ENCODE results near the gene RBM20. TPM values are rescaled to one million over a fixed set of nuclear protein-coding genes. Genes with fewer than 3 reads are reported as not detected.

Gene RBM20
- total and polyA plus RNA-seq, 10 of the 15 experiments (the other 5 are each of a cell fraction or from before 2014, with no cell fraction given), result 0.04 to 0.26 (median 0.15) TPM

DNA sequence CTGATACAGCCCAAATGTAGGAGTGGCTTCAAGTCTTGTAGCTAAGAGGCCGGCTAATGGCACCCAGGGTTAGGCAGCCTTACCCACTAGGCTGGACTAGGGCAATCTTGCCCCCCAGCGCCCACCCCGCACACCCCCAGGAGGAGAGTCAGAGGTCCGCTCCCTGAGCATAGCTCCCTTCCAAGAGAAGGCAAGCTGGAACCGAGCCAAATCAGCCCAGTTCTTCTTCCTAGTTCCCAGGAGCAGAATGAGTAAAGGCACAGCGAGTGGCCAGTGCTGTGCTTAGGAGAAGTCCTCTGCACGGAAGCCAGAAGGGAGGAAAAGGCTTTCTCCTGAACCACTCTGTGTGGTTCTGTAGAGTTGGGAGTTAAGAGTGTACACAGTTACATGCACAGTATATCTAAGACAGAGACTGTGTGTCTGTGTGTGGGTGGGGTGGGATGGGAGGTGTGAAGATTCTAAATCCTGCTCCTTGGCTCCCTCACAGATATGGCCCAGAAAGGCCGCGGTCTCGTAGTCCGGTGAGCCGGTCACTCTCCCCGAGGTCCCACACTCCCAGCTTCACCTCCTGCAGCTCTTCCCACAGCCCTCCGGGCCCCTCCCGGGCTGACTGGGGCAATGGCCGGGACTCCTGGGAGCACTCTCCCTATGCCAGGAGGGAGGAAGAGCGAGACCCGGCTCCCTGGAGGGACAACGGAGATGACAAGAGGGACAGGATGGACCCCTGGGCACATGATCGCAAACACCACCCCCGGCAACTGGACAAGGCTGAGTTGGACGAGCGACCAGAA lies 167.8 kb downstream of the RBM20 start:
- WGBS (ENCODE audit: insufficient coverage, insufficient replicate concordance, low lambda C conversion rate, missing lambda C conversion rate), result 83% methylated on average over 19 of the region's 23 CpGs
- H3K4me1 ChIP-seq (ENCODE audit: control insufficient read depth, insufficient read depth, low read length), result peaks cover 19% of the 10 kb centered on the region
- FAIRE-seq (no peak), ATAC-seq (no peak), DNase-seq (ENCODE audit: low read depth, low spot score) (no peak)
- intact Hi-C loops (cut with micrococcal nuclease; ENCODE audit: unreplicated experiment), result no loop called here
- SMC1A ChIA-PET (ENCODE audit: uncharacterized antibody, unreplicated experiment), result interaction anchor here (0.7 to 2.8 kb wide), 5 partner anchors 8 to 106 kb away, joined by 3 to 14 read pairs (median 5); no protein-coding TSS in a partner anchor
- in situ Hi-C loops (cut with MboI), result no loop called here
- H2AFZ ChIP-seq (ENCODE audit: control insufficient read depth, low read depth, low read length), result no peak overlapping the region
- CTCF ChIA-PET, result interaction anchor here (0.6 to 1.0 kb wide), 2 partner anchors 9 to 106 kb away, joined by 3 read pairs; no protein-coding TSS in a partner anchor
- H3K27me3 ChIP-seq (replicated peaks in 1 of 2; ENCODE audit: control insufficient read depth in 2 of 2, insufficient read depth in 2 of 2, low read length in 1 of 2), result no peaks in the 10 kb centered on the region
- H3K79me2 ChIP-seq (ENCODE audit: control insufficient read depth, insufficient read depth, low read length), result no peaks in the 10 kb centered on the region
- POLR2A ChIA-PET, result interaction anchor here (0.6 to 0.8 kb wide), 2 partner anchors 62 to 79 kb away, joined by 3 to 4 read pairs; no protein-coding TSS in a partner anchor
- RAD21 ChIA-PET (ENCODE audit: unreplicated experiment), result interaction anchor here (1.0 kb wide), 1 partner anchor 38 kb away, joined by 3 read pairs; no protein-coding TSS in a partner anchor
- no peaks in the 10 kb centered on the region for H3K9me3 ChIP-seq (replicated peaks; ENCODE audit: control insufficient read depth, insufficient read depth, low read length)
- H3K27ac ChIP-seq (ENCODE audit: control insufficient read depth, insufficient read depth), result no peak overlapping the region
- no peak overlapping the region for H3K4me2 ChIP-seq (ENCODE audit: control insufficient read depth, insufficient read depth)
- no peaks in the 10 kb centered on the region for H3K36me3 ChIP-seq (ENCODE audit: control insufficient read depth in 2 of 2, insufficient read depth in 2 of 2, low read length in 1 of 2)
- no peaks in the 10 kb centered on the region for H4K20me1 ChIP-seq (ENCODE audit: control insufficient read depth, insufficient read depth)
- no TSS peak for BruUV-seq (replicated peaks)
- no peak overlapping the region for H3K9ac ChIP-seq (ENCODE audit: control insufficient read depth, insufficient read depth, low read length)
- no peak overlapping the region for H3K4me3 ChIP-seq
- no peak for TF ChIP-seq CBFB (IDR thresholded peaks at IDR 0.05; ENCODE audit: low read depth)
- TF ChIP-seq STAT1 (conservative IDR thresholded peaks at IDR 0.05), result no peak
- TF ChIP-seq BCL11A (IDR thresholded peaks at IDR 0.05; ENCODE audit: low read depth, low read length), result no peak
- no peak for TF ChIP-seq WRNIP1 (IDR thresholded peaks at IDR 0.05; ENCODE audit: borderline replicate concordance, low read depth, low read length)
- TF ChIP-seq, protein P1, sequence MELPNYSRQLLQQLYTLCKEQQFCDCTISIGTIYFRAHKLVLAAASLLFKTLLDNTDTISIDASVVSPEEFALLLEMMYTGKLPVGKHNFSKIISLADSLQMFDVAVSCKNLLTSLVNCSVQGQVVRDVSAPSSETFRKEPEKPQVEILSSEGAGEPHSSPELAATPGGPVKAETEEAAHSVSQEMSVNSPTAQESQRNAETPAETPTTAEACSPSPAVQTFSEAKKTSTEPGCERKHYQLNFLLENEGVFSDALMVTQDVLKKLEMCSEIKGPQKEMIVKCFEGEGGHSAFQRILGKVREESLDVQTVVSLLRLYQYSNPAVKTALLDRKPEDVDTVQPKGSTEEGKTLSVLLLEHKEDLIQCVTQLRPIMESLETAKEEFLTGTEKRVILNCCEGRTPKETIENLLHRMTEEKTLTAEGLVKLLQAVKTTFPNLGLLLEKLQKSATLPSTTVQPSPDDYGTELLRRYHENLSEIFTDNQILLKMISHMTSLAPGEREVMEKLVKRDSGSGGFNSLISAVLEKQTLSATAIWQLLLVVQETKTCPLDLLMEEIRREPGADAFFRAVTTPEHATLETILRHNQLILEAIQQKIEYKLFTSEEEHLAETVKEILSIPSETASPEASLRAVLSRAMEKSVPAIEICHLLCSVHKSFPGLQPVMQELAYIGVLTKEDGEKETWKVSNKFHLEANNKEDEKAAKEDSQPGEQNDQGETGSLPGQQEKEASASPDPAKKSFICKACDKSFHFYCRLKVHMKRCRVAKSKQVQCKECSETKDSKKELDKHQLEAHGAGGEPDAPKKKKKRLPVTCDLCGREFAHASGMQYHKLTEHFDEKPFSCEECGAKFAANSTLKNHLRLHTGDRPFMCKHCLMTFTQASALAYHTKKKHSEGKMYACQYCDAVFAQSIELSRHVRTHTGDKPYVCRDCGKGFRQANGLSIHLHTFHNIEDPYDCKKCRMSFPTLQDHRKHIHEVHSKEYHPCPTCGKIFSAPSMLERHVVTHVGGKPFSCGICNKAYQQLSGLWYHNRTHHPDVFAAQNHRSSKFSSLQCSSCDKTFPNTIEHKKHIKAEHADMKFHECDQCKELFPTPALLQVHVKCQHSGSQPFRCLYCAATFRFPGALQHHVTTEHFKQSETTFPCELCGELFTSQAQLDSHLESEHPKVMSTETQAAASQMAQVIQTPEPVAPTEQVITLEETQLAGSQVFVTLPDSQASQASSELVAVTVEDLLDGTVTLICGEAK (IDR thresholded peaks at IDR 0.05; ENCODE audit: borderline replicate concordance), result no peak
- no peak for TF ChIP-seq TCF3 (IDR thresholded peaks at IDR 0.05; ENCODE audit: borderline replicate concordance, insufficient read depth, low read depth, low read length)
- TF ChIP-seq TARDBP (IDR thresholded peaks at IDR 0.05; ENCODE audit: borderline replicate concordance), result no peak
- TF ChIP-seq RCOR1 (conservative IDR thresholded peaks at IDR 0.05; ENCODE audit: low read depth, low read length), result no peak
- TF ChIP-seq, protein P2, sequence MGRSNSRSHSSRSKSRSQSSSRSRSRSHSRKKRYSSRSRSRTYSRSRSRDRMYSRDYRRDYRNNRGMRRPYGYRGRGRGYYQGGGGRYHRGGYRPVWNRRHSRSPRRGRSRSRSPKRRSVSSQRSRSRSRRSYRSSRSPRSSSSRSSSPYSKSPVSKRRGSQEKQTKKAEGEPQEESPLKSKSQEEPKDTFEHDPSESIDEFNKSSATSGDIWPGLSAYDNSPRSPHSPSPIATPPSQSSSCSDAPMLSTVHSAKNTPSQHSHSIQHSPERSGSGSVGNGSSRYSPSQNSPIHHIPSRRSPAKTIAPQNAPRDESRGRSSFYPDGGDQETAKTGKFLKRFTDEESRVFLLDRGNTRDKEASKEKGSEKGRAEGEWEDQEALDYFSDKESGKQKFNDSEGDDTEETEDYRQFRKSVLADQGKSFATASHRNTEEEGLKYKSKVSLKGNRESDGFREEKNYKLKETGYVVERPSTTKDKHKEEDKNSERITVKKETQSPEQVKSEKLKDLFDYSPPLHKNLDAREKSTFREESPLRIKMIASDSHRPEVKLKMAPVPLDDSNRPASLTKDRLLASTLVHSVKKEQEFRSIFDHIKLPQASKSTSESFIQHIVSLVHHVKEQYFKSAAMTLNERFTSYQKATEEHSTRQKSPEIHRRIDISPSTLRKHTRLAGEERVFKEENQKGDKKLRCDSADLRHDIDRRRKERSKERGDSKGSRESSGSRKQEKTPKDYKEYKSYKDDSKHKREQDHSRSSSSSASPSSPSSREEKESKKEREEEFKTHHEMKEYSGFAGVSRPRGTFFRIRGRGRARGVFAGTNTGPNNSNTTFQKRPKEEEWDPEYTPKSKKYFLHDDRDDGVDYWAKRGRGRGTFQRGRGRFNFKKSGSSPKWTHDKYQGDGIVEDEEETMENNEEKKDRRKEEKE (IDR thresholded peaks at IDR 0.05), result no peak
- TF ChIP-seq, protein P3, sequence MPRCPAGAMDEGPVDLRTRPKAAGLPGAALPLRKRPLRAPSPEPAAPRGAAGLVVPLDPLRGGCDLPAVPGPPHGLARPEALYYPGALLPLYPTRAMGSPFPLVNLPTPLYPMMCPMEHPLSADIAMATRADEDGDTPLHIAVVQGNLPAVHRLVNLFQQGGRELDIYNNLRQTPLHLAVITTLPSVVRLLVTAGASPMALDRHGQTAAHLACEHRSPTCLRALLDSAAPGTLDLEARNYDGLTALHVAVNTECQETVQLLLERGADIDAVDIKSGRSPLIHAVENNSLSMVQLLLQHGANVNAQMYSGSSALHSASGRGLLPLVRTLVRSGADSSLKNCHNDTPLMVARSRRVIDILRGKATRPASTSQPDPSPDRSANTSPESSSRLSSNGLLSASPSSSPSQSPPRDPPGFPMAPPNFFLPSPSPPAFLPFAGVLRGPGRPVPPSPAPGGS (IDR thresholded peaks at IDR 0.05; ENCODE audit: borderline replicate concordance, insufficient read depth, low read depth, low read length, poor library complexity, severe bottlenecking), result no peak
- TF ChIP-seq KLF5 (IDR thresholded peaks at IDR 0.05; ENCODE audit: partially characterized antibody), result no peak
- TF ChIP-seq, protein P4, sequence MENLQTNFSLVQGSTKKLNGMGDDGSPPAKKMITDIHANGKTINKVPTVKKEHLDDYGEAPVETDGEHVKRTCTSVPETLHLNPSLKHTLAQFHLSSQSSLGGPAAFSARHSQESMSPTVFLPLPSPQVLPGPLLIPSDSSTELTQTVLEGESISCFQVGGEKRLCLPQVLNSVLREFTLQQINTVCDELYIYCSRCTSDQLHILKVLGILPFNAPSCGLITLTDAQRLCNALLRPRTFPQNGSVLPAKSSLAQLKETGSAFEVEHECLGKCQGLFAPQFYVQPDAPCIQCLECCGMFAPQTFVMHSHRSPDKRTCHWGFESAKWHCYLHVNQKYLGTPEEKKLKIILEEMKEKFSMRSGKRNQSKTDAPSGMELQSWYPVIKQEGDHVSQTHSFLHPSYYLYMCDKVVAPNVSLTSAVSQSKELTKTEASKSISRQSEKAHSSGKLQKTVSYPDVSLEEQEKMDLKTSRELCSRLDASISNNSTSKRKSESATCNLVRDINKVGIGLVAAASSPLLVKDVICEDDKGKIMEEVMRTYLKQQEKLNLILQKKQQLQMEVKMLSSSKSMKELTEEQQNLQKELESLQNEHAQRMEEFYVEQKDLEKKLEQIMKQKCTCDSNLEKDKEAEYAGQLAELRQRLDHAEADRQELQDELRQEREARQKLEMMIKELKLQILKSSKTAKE (IDR thresholded peaks at IDR 0.05; ENCODE audit: low read depth, poor library complexity, severe bottlenecking), result no peak

All from GM12878 (cell line).